Heart left ventricle (tissue), 16 donors: ENCODE measurements around the gene IGF2BP1. TPM values are rescaled to one million over a fixed set of nuclear protein-coding genes. Genes with fewer than 3 reads are reported as not detected.

Experiments used
- ATAC-seq, 4 donors: fragments of 200-7000 bp; cut with Tn5 transposase; one replicate each; pipeline ENCODE4 v1.9.1; 2020 to 2022; ENCODE audit warnings: moderate library complexity in 4 of 4, mild to moderate bottlenecking in 3 of 4, moderate number of reproducible peaks in 1 of 4
- DNase-seq, 5 donors: peaks; one replicate each; pipeline ENCODE4 v3.0.0-alpha.2; 2020
- H3K27ac ChIP-seq, 12 donors: fragments of 200-600 bp; sonication (generic) in 4 of 12; one replicate each; pipeline versions ENCODE4 v1.5.0 to v1.8.0; 2016 to 2022; ENCODE audit warnings: mild to moderate bottlenecking in 2 of 12
- H3K27me3 ChIP-seq, 9 donors: fragments of 200-600 bp; sonication (generic) in 2 of 9; one replicate each; pipeline versions ENCODE4 v1.5.1 to v1.8.0; 2016 to 2022; ENCODE audit warnings: mild to moderate bottlenecking in 3 of 9
- H3K36me3 ChIP-seq, 9 donors: fragments of 200-600 bp; sonication (generic) in 2 of 9; one replicate each; pipeline versions ENCODE4 v1.5.0 to v1.8.0; 2018 to 2022; ENCODE audit warnings: mild to moderate bottlenecking in 2 of 9
- H3K4me1 ChIP-seq, 12 donors: fragments of 200-600 bp; sonication (generic) in 4 of 12; one replicate each; pipeline versions ENCODE4 v1.5.0 to v1.8.0; 2016 to 2022; ENCODE audit warnings: mild to moderate bottlenecking in 3 of 12
- H3K4me3 ChIP-seq, 12 donors: fragments of 200-600 bp; sonication (generic) in 4 of 12; one replicate each; pipeline versions ENCODE4 v1.5.0 to v1.8.0; 2017 to 2022; ENCODE audit warnings: mild to moderate bottlenecking in 9 of 12, moderate library complexity in 4 of 12
- H3K9me3 ChIP-seq, 12 donors: fragments of 200-600 bp; sonication (generic) in 4 of 12; one replicate each; pipeline versions ENCODE4 v1.5.0 to v1.8.0; 2016 to 2022; ENCODE audit warnings: mild to moderate bottlenecking in 1 of 12
- POLR2A ChIP-seq, 2 donors: fragments of 450-650 bp; IDR thresholded peaks; one replicate each; pipeline ENCODE4 v1.6.1; 2017; ENCODE audit warnings: antibody characterized with exemption in 2 of 2, mild to moderate bottlenecking in 2 of 2, moderate library complexity in 2 of 2
- WGBS, 4 donors: extraction: QIAGEN DNeasy Blood & Tissue Kit in 2 of 4; methylation state at CpG; one replicate each; pipeline versions ENCODE4 v1.1.5 to v1.1.7; 2013 to 2018; 5-methylcytosine and 5-hydroxymethylcytosine counted together
- intact Hi-C, 10 donors: fragments of 100-400 bp; cut with DNase I; formaldehyde crosslinking; loops; one replicate each; pipeline versions ENCODE4 v1.11.1 to v1.14.2; 2022
- polyA plus RNA-seq, 2 donors: library from polyadenylated mRNA; stranded (reverse); fragments of 200-250 nt; gene quantifications; one replicate each; pipeline ENCODE4 v1.2.3, GENCODE V29; 2013
- total RNA-seq, 9 donors: library from RNA; depleted of rRNA in 2 of 9; stranded (reverse); fragments of >200 nt in 2 of 9; fragmentation: NEBNext Ultra II Directional in 3 of 9; extraction: Animal tissue kit (Norgen Biotek cat#: 25700) in 3 of 9; gene quantifications; one replicate each; pipeline versions ENCODE4 v1.1.0 to v1.2.4, GENCODE V29; 2016 to 2023
- TF ChIP-seq, protein P1 (sequence below), 12 donors: fragments of 200-600 bp; sonication (generic) in 4 of 12; IDR thresholded peaks; one replicate each; pipeline versions ENCODE4 v1.5.0 to v1.8.0; 2018 to 2022; ENCODE audit warnings: antibody characterized with exemption in 12 of 12, mild to moderate bottlenecking in 5 of 12
- donor health status: ischemic (EF 13 %, LVEDD 7.1; RV severe dilation, severe dysfunction).
- donor health status: healthy with polysubstance abuse.
- donor health status: DM: no; HTN: yes; CAD: no.
- donor health status: DM: no; HTN: no; CAD: no.
- donor health status: ischemic (EF 25% LVEDD 6.9; RV normal size, moderate dysfunction).
- donor health status: ischemic (EF 25% LVEDD 5.7; RV mildly dilated, moderate dysfunction).
- donor health status: healthy.
- donor health status: DM: yes; HTN: yes; CAD: no.
- donor health status: ischemic (EF 35%, LVEDD 5.7; RV mildly dilated, moderate dysfunction).
- donor health status: nonischemic (EF 11% LVEDD 7.7; RV severe dilation, severe dysfunction).
- donor health status: DM: yes; HTN: yes; CAD: no.
- donor health status: PGD.
- donor health status: ischemic (EF 29% LVEDD 5.4; RV normal size, mild dysfunction).
- donor health status: nonischemic (EF 23%, LVEDD 6.1; RV moderate dilation, normal function).

The IGF2BP1 gene
- total and polyA plus RNA-seq, 11 donors: 0.01 TPM; not detected in 10

DNA sequence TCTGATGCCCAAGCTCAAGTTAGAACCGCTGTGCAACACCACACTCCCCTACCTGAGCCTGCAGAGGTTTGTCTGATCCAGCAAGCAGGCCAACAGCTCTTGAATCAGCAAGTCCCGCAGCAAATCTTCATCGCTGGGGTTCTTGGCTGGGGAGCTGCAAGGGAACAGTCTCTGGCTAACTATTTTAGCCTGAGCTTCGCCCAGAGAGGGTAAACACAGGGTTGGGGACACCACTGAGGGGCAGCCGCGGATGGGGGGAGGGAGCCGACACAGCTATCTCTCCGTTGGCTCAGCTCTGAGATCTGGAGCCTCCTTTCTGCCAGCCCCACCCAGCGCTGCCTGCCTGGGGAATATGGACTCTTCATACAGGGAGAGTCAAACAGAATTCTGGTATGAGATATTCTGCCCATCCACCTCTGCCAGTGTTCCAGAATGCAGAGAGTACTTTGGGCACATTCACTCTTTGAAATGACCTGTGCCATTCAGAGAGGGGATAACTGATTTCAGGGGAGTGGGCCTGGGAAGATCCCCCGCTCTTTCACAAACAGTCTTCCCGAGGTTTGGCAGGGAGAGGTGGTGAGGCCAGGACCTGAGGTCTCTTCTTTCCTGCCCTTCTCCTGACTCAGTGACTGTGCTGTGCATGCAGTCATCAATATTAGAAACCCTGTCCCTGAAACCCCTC lies 36.2 kb upstream of the IGF2BP1 start:
- intact Hi-C loops: no loop called here
- TF ChIP-seq POLR2A (IDR thresholded peaks at IDR 0.05): no peak
- 20 to 37% (median 28%) methylated on average over 11 of the region's 11 CpGs for WGBS, 4 donors
- Histone ChIP-seq H3K4me1 (no peaks in the 10 kb centered on the region), H3K9me3 (no peaks in the 10 kb centered on the region), H3K27me3 (peaks cover 0 to 76% (median 25%) of the 10 kb centered on the region in 9 donors), H3K4me3 (no peak overlapping the region), H3K36me3 (no peaks in the 10 kb centered on the region), H3K27ac (no peak overlapping the region)
- peak in 1 of 5 donors; percentile 42 for DNase-seq
- ATAC-seq: no peak

GRCh38 chr17:48961516-48962233 lies 35.5 kb upstream of the IGF2BP1 start:
- DNase-seq: peak in 1 of 5 donors; percentile 25
- Histone ChIP-seq H3K27me3 (peaks cover 0 to 78% (median 25%) of the 10 kb centered on the region in 9 donors), H3K9me3 (no peaks in the 10 kb centered on the region), H3K36me3 (no peaks in the 10 kb centered on the region), H3K27ac (no peak overlapping the region), H3K4me3 (no peak overlapping the region), H3K4me1 (no peaks in the 10 kb centered on the region)
- TF ChIP-seq, protein P1, sequence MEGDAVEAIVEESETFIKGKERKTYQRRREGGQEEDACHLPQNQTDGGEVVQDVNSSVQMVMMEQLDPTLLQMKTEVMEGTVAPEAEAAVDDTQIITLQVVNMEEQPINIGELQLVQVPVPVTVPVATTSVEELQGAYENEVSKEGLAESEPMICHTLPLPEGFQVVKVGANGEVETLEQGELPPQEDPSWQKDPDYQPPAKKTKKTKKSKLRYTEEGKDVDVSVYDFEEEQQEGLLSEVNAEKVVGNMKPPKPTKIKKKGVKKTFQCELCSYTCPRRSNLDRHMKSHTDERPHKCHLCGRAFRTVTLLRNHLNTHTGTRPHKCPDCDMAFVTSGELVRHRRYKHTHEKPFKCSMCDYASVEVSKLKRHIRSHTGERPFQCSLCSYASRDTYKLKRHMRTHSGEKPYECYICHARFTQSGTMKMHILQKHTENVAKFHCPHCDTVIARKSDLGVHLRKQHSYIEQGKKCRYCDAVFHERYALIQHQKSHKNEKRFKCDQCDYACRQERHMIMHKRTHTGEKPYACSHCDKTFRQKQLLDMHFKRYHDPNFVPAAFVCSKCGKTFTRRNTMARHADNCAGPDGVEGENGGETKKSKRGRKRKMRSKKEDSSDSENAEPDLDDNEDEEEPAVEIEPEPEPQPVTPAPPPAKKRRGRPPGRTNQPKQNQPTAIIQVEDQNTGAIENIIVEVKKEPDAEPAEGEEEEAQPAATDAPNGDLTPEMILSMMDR (IDR thresholded peaks at IDR 0.05): no peak
- TF ChIP-seq POLR2A (IDR thresholded peaks at IDR 0.05): no peak
- intact Hi-C loops: no loop called here
- 21 to 36% (median 27%) methylated on average over 10 of the region's 10 CpGs for WGBS, 4 donors
- no peak for ATAC-seq

- 13 to 32% (median 25%) methylated on average over 4 of the region's 4 CpGs for WGBS, 4 donors
- intact Hi-C loops: no loop called here
- H3K36me3 ChIP-seq: no peaks in the 10 kb centered on the region
- DNase-seq (no peak), ATAC-seq (no peak)
- TF ChIP-seq, protein P1 (IDR thresholded peaks at IDR 0.05): no peak
- TF ChIP-seq POLR2A (IDR thresholded peaks at IDR 0.05): no peak
- no peaks in the 10 kb centered on the region for H3K4me1 ChIP-seq
- H3K27ac ChIP-seq: no peak overlapping the region
- no peaks in the 10 kb centered on the region for H3K9me3 ChIP-seq
- no peak overlapping the region for H3K4me3 ChIP-seq
- H3K27me3 ChIP-seq: peaks cover 0 to 89% (median 24%) of the 10 kb centered on the region in 9 donors
Observed at GRCh38 chr17:48970224-48970623, 27.0 kb upstream of the IGF2BP1 start.

- 81 to 91% (median 84%) methylated on average over 12 of the region's 12 CpGs for WGBS, 4 donors
- H3K36me3 ChIP-seq: no peaks in the 10 kb centered on the region
- intact Hi-C loops: no loop called here
- no peaks in the 10 kb centered on the region for H3K4me1 ChIP-seq
- no peak for ATAC-seq
- H3K9me3 ChIP-seq: no peaks in the 10 kb centered on the region
- no peak overlapping the region for H3K4me3 ChIP-seq
- no peak for TF ChIP-seq POLR2A (IDR thresholded peaks at IDR 0.05)
- TF ChIP-seq, protein P1 (IDR thresholded peaks at IDR 0.05): no peak
- DNase-seq: peak in 1 of 5 donors; percentile 13
- H3K27me3 ChIP-seq: peaks cover 0 to 91% (median 24%) of the 10 kb centered on the region in 9 donors
- no peak overlapping the region for H3K27ac ChIP-seq
Observed at GRCh38 chr17:48970865-48971687, 26.1 kb upstream of the IGF2BP1 start.
